Heart left ventricle (tissue), 16 donors: ENCODE measurements around the gene COL17A1. TPM values are rescaled to one million over a fixed set of nuclear protein-coding genes. Genes with fewer than 3 reads are reported as not detected.

Experiments used
- ATAC-seq, 4 donors: fragments of 200-7000 bp; cut with Tn5 transposase; one replicate each; pipeline ENCODE4 v1.9.1; 2020 to 2022; ENCODE audit warnings: moderate library complexity in 4 of 4, mild to moderate bottlenecking in 3 of 4, moderate number of reproducible peaks in 1 of 4
- DNase-seq, 5 donors: peaks; one replicate each; pipeline ENCODE4 v3.0.0-alpha.2; 2020
- H3K27ac ChIP-seq, 12 donors: fragments of 200-600 bp; sonication (generic) in 4 of 12; one replicate each; pipeline versions ENCODE4 v1.5.0 to v1.8.0; 2016 to 2022; ENCODE audit warnings: mild to moderate bottlenecking in 2 of 12
- H3K27me3 ChIP-seq, 9 donors: fragments of 200-600 bp; sonication (generic) in 2 of 9; one replicate each; pipeline versions ENCODE4 v1.5.1 to v1.8.0; 2016 to 2022; ENCODE audit warnings: mild to moderate bottlenecking in 3 of 9
- H3K36me3 ChIP-seq, 9 donors: fragments of 200-600 bp; sonication (generic) in 2 of 9; one replicate each; pipeline versions ENCODE4 v1.5.0 to v1.8.0; 2018 to 2022; ENCODE audit warnings: mild to moderate bottlenecking in 2 of 9
- H3K4me1 ChIP-seq, 12 donors: fragments of 200-600 bp; sonication (generic) in 4 of 12; one replicate each; pipeline versions ENCODE4 v1.5.0 to v1.8.0; 2016 to 2022; ENCODE audit warnings: mild to moderate bottlenecking in 3 of 12
- H3K4me3 ChIP-seq, 12 donors: fragments of 200-600 bp; sonication (generic) in 4 of 12; one replicate each; pipeline versions ENCODE4 v1.5.0 to v1.8.0; 2017 to 2022; ENCODE audit warnings: mild to moderate bottlenecking in 9 of 12, moderate library complexity in 4 of 12
- H3K9me3 ChIP-seq, 12 donors: fragments of 200-600 bp; sonication (generic) in 4 of 12; one replicate each; pipeline versions ENCODE4 v1.5.0 to v1.8.0; 2016 to 2022; ENCODE audit warnings: mild to moderate bottlenecking in 1 of 12
- CTCF ChIP-seq, 12 donors: fragments of 200-600 bp; sonication (generic) in 4 of 12; IDR thresholded peaks; one replicate each; pipeline versions ENCODE4 v1.5.0 to v1.8.0; 2018 to 2022; ENCODE audit warnings: antibody characterized with exemption in 12 of 12, mild to moderate bottlenecking in 5 of 12
- POLR2A ChIP-seq, 2 donors: fragments of 450-650 bp; IDR thresholded peaks; one replicate each; pipeline ENCODE4 v1.6.1; 2017; ENCODE audit warnings: antibody characterized with exemption in 2 of 2, mild to moderate bottlenecking in 2 of 2, moderate library complexity in 2 of 2
- WGBS, 4 donors: extraction: QIAGEN DNeasy Blood & Tissue Kit in 2 of 4; methylation state at CpG; one replicate each; pipeline versions ENCODE4 v1.1.5 to v1.1.7; 2013 to 2018; 5-methylcytosine and 5-hydroxymethylcytosine counted together
- intact Hi-C, 10 donors: fragments of 100-400 bp; cut with DNase I; formaldehyde crosslinking; loops; one replicate each; pipeline versions ENCODE4 v1.11.1 to v1.14.2; 2022
- polyA plus RNA-seq, 2 donors: library from polyadenylated mRNA; stranded (reverse); fragments of 200-250 nt; gene quantifications; one replicate each; pipeline ENCODE4 v1.2.3, GENCODE V29; 2013
- total RNA-seq, 9 donors: library from RNA; depleted of rRNA in 2 of 9; stranded (reverse); fragments of >200 nt in 2 of 9; fragmentation: NEBNext Ultra II Directional in 3 of 9; extraction: Animal tissue kit (Norgen Biotek cat#: 25700) in 3 of 9; gene quantifications; one replicate each; pipeline versions ENCODE4 v1.1.0 to v1.2.4, GENCODE V29; 2016 to 2023
- donor health status: ischemic (EF 13 %, LVEDD 7.1; RV severe dilation, severe dysfunction).
- donor health status: healthy with polysubstance abuse.
- donor health status: DM: no; HTN: yes; CAD: no.
- donor health status: DM: no; HTN: no; CAD: no.
- donor health status: ischemic (EF 25% LVEDD 6.9; RV normal size, moderate dysfunction).
- donor health status: ischemic (EF 25% LVEDD 5.7; RV mildly dilated, moderate dysfunction).
- donor health status: healthy.
- donor health status: DM: yes; HTN: yes; CAD: no.
- donor health status: ischemic (EF 35%, LVEDD 5.7; RV mildly dilated, moderate dysfunction).
- donor health status: nonischemic (EF 11% LVEDD 7.7; RV severe dilation, severe dysfunction).
- donor health status: DM: yes; HTN: yes; CAD: no.
- donor health status: PGD.
- donor health status: ischemic (EF 29% LVEDD 5.4; RV normal size, mild dysfunction).
- donor health status: nonischemic (EF 23%, LVEDD 6.1; RV moderate dilation, normal function).

COL17A1 gene
- total and polyA plus RNA-seq, 11 donors = 0.28 to 2.2 (median 0.37) TPM; not detected in 6

- Histone ChIP-seq H3K4me1 (peaks cover 0 to 40% (median 28%) of the 10 kb centered on the region in 12 donors), H3K4me3 (no peak overlapping the region), H3K36me3 (peaks cover 0 to 46% (median 36%) of the 10 kb centered on the region in 9 donors), H3K27me3 (no peaks in the 10 kb centered on the region), H3K27ac (no peak overlapping the region), H3K9me3 (no peaks in the 10 kb centered on the region)
- WGBS, 4 donors = 71 to 76% (median 71%) methylated on average over 3 of the region's 3 CpGs
- DNase-seq (no peak), ATAC-seq (no peak)
- intact Hi-C loops = no loop called here
- no peak for TF ChIP-seq POLR2A (IDR thresholded peaks at IDR 0.05)
- no peak for TF ChIP-seq CTCF (IDR thresholded peaks at IDR 0.05)
Measured at GRCh38 chr10:103990121-103990520, 95.6 kb downstream of the COL17A1 start.

- intact Hi-C loops = no loop called here
- Histone ChIP-seq H3K27me3 (no peaks in the 10 kb centered on the region), H3K27ac (no peak overlapping the region), H3K4me3 (no peak overlapping the region), H3K4me1 (peaks cover 0 to 67% (median 48%) of the 10 kb centered on the region in 12 donors), H3K36me3 (peaks cover 0 to 9% (median 2%) of the 10 kb centered on the region in 9 donors), H3K9me3 (no peaks in the 10 kb centered on the region)
- DNase-seq (no peak), ATAC-seq (peak in 2 of 4 donors; percentile 15 to 24)
- WGBS, 4 donors = 62 to 85% (median 83%) methylated on average over 7 of the region's 7 CpGs
- no peak for TF ChIP-seq CTCF (IDR thresholded peaks at IDR 0.05)
- TF ChIP-seq POLR2A (IDR thresholded peaks at IDR 0.05) = no peak
Measured at GRCh38 chr10:103986360-103986759, 99.3 kb downstream of the COL17A1 start.

GRCh38 chr10:103985726-103986125 is 100.0 kb downstream of the COL17A1 start:
- H3K9me3 ChIP-seq = no peaks in the 10 kb centered on the region
- peaks cover 0 to 67% (median 46%) of the 10 kb centered on the region in 12 donors for H3K4me1 ChIP-seq

GRCh38 chr10:103983367-103983911 is 102.2 kb downstream of the COL17A1 start:
- no peak overlapping the region for H3K4me3 ChIP-seq
- 35 to 43% (median 40%) methylated on average over 4 of the region's 4 CpGs for WGBS, 4 donors
- no peaks in the 10 kb centered on the region for H3K27me3 ChIP-seq
- intact Hi-C loops = loop anchor here in 3 of 10 donors (5.0 kb wide), 2 partner anchors 91 to 96 kb away; no protein-coding TSS in a partner anchor
- no peaks in the 10 kb centered on the region for H3K9me3 ChIP-seq
- ATAC-seq = peak in 1 of 4 donors; percentile 23
- peaks cover 0 to 64% (median 31%) of the 10 kb centered on the region in 12 donors for H3K4me1 ChIP-seq
- TF ChIP-seq POLR2A (IDR thresholded peaks at IDR 0.05) (no peak), CTCF (IDR thresholded peaks at IDR 0.05) (no peak)
- peak overlapping the region in 2 of 12 donors; percentile 20 to 70 for H3K27ac ChIP-seq
- no peak for DNase-seq
- H3K36me3 ChIP-seq = no peaks in the 10 kb centered on the region

More at GRCh38 chr10:103985726-103986125, 100.0 kb downstream of the COL17A1 start:
- intact Hi-C loops = no loop called here
- TF ChIP-seq CTCF (IDR thresholded peaks at IDR 0.05) = no peak
- no peak for TF ChIP-seq POLR2A (IDR thresholded peaks at IDR 0.05)
- peaks cover 0 to 3% (median 0%) of the 10 kb centered on the region in 9 donors for H3K36me3 ChIP-seq
- no peak overlapping the region for H3K27ac ChIP-seq
- DNase-seq (no peak), ATAC-seq (no peak)
- no peaks in the 10 kb centered on the region for H3K27me3 ChIP-seq
- H3K4me3 ChIP-seq = no peak overlapping the region
